GM12878 (cell line): ENCODE data around the gene ARHGAP44. TPM values are rescaled to one million over a fixed set of nuclear protein-coding genes. Genes with fewer than 3 reads are reported as not detected.

Experiments
- ATAC-seq: fragments of 200-7000 bp; cut with Tn5 transposase; 3 replicates; pipeline ENCODE4 v1.9.1; 2020; ENCODE audit warnings: mild to moderate bottlenecking, moderate library complexity
- BruUV-seq: library from RNA; stranded (reverse); fragments of 400-500 nt; replicated peaks from 2 replicates; lab custom pipeline; 2021; lab: Mats Ljungman, UMichigan
- CTCF ChIA-PET: fragments of 300-600 bp; sonication (Branson Sonifier 250); formaldehyde crosslinking; extraction: SDS; loops from one replicate; lab custom pipeline; 2021; ENCODE audit warnings: inconsistent platforms; lab: Yijun Ruan, JAX
- POLR2A ChIA-PET: fragments of 350-600 bp; formaldehyde crosslinking; extraction: SDS; loops from one replicate; lab custom pipeline; 2021; ENCODE audit warnings: inconsistent platforms; lab: Charles Lee
- RAD21 ChIA-PET: fragments of 300-600 bp; sonication (Branson Sonifier 250); formaldehyde crosslinking; loops from one replicate; lab custom pipeline; 2023; ENCODE audit warnings: antibody characterized with exemption; ENCODE audit not compliant: unreplicated experiment; lab: Charles Lee
- SMC1A ChIA-PET: fragments of 300-600 bp; sonication (Branson Sonifier 250); formaldehyde crosslinking; loops from one replicate; lab custom pipeline; 2023; ENCODE audit not compliant: unreplicated experiment, uncharacterized antibody; lab: Charles Lee
- DNase-seq: peaks from one replicate; pipeline ENCODE4 v3.0.0-alpha.2; 2011; ENCODE audit warnings: low read depth, low spot score
- FAIRE-seq: peaks from 3 replicates; lab custom pipeline; 2011; peaks lifted over from hg19 to GRCh38; lab: Jason Lieb, UNC
- H2AFZ ChIP-seq: 2 replicates; pipeline ENCODE4 v1.6.0; 2011; ENCODE audit warnings: low read depth, low read length, control low read depth; ENCODE audit not compliant: control insufficient read depth
- H3K27ac ChIP-seq: 2 replicates; pipeline ENCODE4 v1.5.1; 2011; ENCODE audit warnings: control low read depth; ENCODE audit not compliant: control insufficient read depth, insufficient read depth
- H3K27me3 ChIP-seq, 2 experiments: replicated peaks in 1 of 2; 2 replicates each; pipeline versions ENCODE4 v1.6.0 to v1.6.1; 2011; ENCODE audit warnings: low read length in 1 of 2; ENCODE audit not compliant: control insufficient read depth in 2 of 2, insufficient read depth in 2 of 2
- H3K36me3 ChIP-seq, 2 experiments: 2 replicates each; pipeline ENCODE4 v1.5.1; 2011; ENCODE audit warnings: low read length in 1 of 2; ENCODE audit not compliant: control insufficient read depth in 2 of 2, insufficient read depth in 2 of 2
- H3K4me1 ChIP-seq: 2 replicates; pipeline ENCODE4 v1.6.1; 2011; ENCODE audit warnings: mild to moderate bottlenecking, low read length, moderate library complexity, mixed read lengths; ENCODE audit not compliant: control insufficient read depth, insufficient read depth
- H3K4me2 ChIP-seq: 2 replicates; pipeline ENCODE4 v1.6.0; 2011; ENCODE audit warnings: control low read depth; ENCODE audit not compliant: control insufficient read depth, insufficient read depth
- H3K4me3 ChIP-seq: fragments of 200-600 bp; sonication (generic); 2 replicates; pipeline ENCODE4 v1.5.1; 2016
- H3K79me2 ChIP-seq: 2 replicates; pipeline ENCODE4 v1.6.0; 2011; ENCODE audit warnings: low read length; ENCODE audit not compliant: control insufficient read depth, insufficient read depth
- H3K9ac ChIP-seq: 2 replicates; pipeline ENCODE4 v1.8.0; 2011; ENCODE audit warnings: low read length, control low read depth, mixed read lengths; ENCODE audit not compliant: control insufficient read depth, insufficient read depth
- H3K9me3 ChIP-seq: replicated peaks from 3 replicates; pipeline ENCODE4 v1.5.1; 2011; ENCODE audit warnings: mild to moderate bottlenecking, low read length; ENCODE audit not compliant: control insufficient read depth, insufficient read depth
- H4K20me1 ChIP-seq: 2 replicates; pipeline ENCODE4 v1.6.0; 2011; ENCODE audit not compliant: control insufficient read depth, insufficient read depth
- BACH1 ChIP-seq: fragments of 450-650 bp; IDR thresholded peaks from 2 replicates; pipeline ENCODE4 v1.6.1; 2017; ENCODE audit warnings: mild to moderate bottlenecking, borderline replicate concordance
- CHD4 ChIP-seq: fragments of 200-600 bp; sonication (generic); IDR thresholded peaks from 2 replicates; pipeline ENCODE4 v1.6.1; 2016; ENCODE audit warnings: mild to moderate bottlenecking
- ESRRA ChIP-seq: IDR thresholded peaks from 2 replicates; pipeline ENCODE4 v1.6.1; 2012; ENCODE audit warnings: mild to moderate bottlenecking, low read length, improper control_type of control experiment
- MLLT1 ChIP-seq: fragments of 450-650 bp; IDR thresholded peaks from 2 replicates; pipeline ENCODE4 v1.6.1; 2016; ENCODE audit warnings: mild to moderate bottlenecking
- MYC ChIP-seq: IDR thresholded peaks from 2 replicates; pipeline ENCODE4 v1.6.1; 2011; ENCODE audit warnings: mild to moderate bottlenecking, low read length, moderate library complexity, inconsistent platforms; ENCODE audit not compliant: insufficient read depth, insufficient replicate concordance, insufficient read length, severe bottlenecking
- ZBTB33 ChIP-seq: fragments of 450-650 bp; IDR thresholded peaks from 2 replicates; pipeline ENCODE4 v1.6.1; 2017; ENCODE audit warnings: mild to moderate bottlenecking
- ZZZ3 ChIP-seq: IDR thresholded peaks from 2 replicates; pipeline ENCODE4 v1.6.1; 2011; ENCODE audit warnings: low read depth; ENCODE audit not compliant: control insufficient read depth, insufficient read length
- WGBS: methylation state at CpG from one replicate; pipeline ENCODE4 v1.1.6; 2016; ENCODE audit warnings: low lambda C conversion rate; ENCODE audit not compliant: insufficient replicate concordance, insufficient coverage; ENCODE audit errors: missing lambda C conversion rate; 5-methylcytosine and 5-hydroxymethylcytosine counted together
- in situ Hi-C: fragments of 300-500 bp; cut with MboI; formaldehyde crosslinking; loops from 9 replicates; pipeline ENCODE4 v1.14.3; 2018; ENCODE audit warnings: mixed read lengths
- intact Hi-C: fragments of 100-400 bp; cut with micrococcal nuclease; formaldehyde crosslinking; loops from one replicate; pipeline ENCODE4 v1.14.2; 2022; ENCODE audit not compliant: unreplicated experiment
- polyA plus RNA-seq, 11 experiments: library from polyadenylated mRNA; depleted of rRNA in 4 of 11; unstranded in 6 of 11; stranded (reverse) in 5 of 11; fragments of >200 nt; fragmentation: Nextera tagmentation in 4 of 11; fragmentation: Illumina TruSeq in 1 of 11; extraction: Ambion mirVana in 4 of 11; extraction: Trizol in 1 of 11; gene quantifications; 1 replicate in 1 of 11; 2 replicates in 10 of 11; pipeline versions ENCODE4 v1.2.1 to v1.2.3, GENCODE V29; 2011 to 2016; ENCODE audit warnings: inconsistent platforms in 2 of 11, missing spikeins in 2 of 11, low read depth in 1 of 11
- total RNA-seq, 4 experiments: library from RNA; depleted of rRNA in 3 of 4; stranded (reverse); fragments of >200 nt in 3 of 4; fragmentation: Illumina TruSeq in 1 of 4; extraction: Trizol in 1 of 4; gene quantifications; 2 replicates each; pipeline versions ENCODE4 v1.2.1 to v1.2.3, GENCODE V29; 2013 to 2021

ARHGAP44 gene
- total and polyA plus RNA-seq, 10 of the 15 experiments (the other 5 are each of a cell fraction or from before 2014, with no cell fraction given): 0.11 to 1.2 (median 0.48) TPM

GRCh38 chr17:12961655-12962054 is 172.4 kb downstream of the ARHGAP44 start:
- H4K20me1 ChIP-seq: no peaks in the 10 kb centered on the region
- DNase-seq (no peak), ATAC-seq (no peak), FAIRE-seq (no peak)
- H3K36me3 ChIP-seq: no peaks in the 10 kb centered on the region; a peak in 1 of 4 replicates
- no peak overlapping the region for H3K4me3 ChIP-seq
- no peaks in the 10 kb centered on the region for H3K4me1 ChIP-seq
- no peak overlapping the region for H3K4me2 ChIP-seq
- no peaks in the 10 kb centered on the region for H3K27me3 ChIP-seq
- no peak overlapping the region for H3K27ac ChIP-seq
- BruUV-seq: no TSS peak
- intact Hi-C loops (no loop called here), in situ Hi-C loops (no loop called here)
- RAD21 ChIA-PET: no interaction called here
- no peaks in the 10 kb centered on the region for H3K79me2 ChIP-seq
- CTCF ChIA-PET: no interaction called here
- TF ChIP-seq ZZZ3: no peak
- no peak for TF ChIP-seq MLLT1
- no peak for TF ChIP-seq MYC
- TF ChIP-seq ZBTB33: no peak
- TF ChIP-seq CHD4: no peak
- TF ChIP-seq BACH1: no peak
- TF ChIP-seq ESRRA: no peak
- TF ChIP-seq, all 136 proteins: peak for 0
- Histone ChIP-seq H3K9me3 (no peaks in the 10 kb centered on the region; the same call in 2 of the 3 replicates), H3K9ac (no peak overlapping the region), H2AFZ (no peak overlapping the region)
- ChIA-PET POLR2A (no interaction called here), SMC1A (no interaction called here)
- WGBS: 29% methylated on average over 4 of the region's 4 CpGs
